ENCODE measurements around the gene TXLNB.
A peak's percentile ranks its signal among the peaks of the same experiment; 100 is the strongest.

Gene TXLNB

GRCh38 chr6:139265512-139266190 is 26.1 kb downstream of the TXLNB start:
- TF ChIP-seq CTCF (IDR thresholded peaks at IDR 0.05; ENCODE audit: extremely low read depth, insufficient read depth, missing control alignments), result no peak
- DNase-seq (ENCODE audit: low spot score), result no peak
- in situ Hi-C loops (cut with MboI; ENCODE audit: low pct_unique_long_range_greater_than_20kb, low sequenced_read_pairs, unreplicated experiment), result no loop called here

GRCh38 chr6:139262519-139263300 is 29.1 kb downstream of the TXLNB start:
- peak; percentile 65 for DNase-seq (ENCODE audit: low spot score)
- TF ChIP-seq CTCF (IDR thresholded peaks at IDR 0.05; ENCODE audit: extremely low read depth, insufficient read depth, missing control alignments), result no peak
- in situ Hi-C loops (cut with MboI; ENCODE audit: low pct_unique_long_range_greater_than_20kb, low sequenced_read_pairs, unreplicated experiment), result no loop called here

DNA sequence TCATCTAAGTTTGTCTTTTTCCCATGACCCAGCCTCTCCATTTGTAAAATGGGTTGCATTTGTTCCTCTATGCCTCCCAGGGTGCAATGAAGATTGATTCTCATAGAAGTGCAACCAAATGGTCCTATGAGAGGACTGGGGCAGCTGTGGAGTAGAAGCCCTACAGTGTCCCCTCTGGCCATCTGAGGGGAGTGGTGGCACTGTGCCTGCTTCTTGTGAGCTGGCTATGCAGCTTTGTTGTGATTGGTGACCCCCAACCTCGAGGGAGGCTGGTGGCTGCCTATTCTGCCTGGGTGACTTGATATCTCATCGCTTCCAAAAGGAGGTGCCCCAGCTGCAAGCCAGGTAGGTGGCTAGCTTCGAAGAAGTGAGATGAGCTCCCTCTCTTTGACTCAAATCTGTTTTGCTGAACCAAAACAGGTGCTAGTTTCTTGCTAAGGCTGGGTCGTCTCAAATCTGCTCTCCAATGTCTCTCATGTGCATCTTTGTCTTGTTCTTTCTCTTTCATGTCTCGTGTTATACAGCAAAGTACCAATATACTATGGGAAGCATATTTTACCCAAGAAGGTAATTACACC is 33.9 kb downstream of the TXLNB start:
- DNase-seq (ENCODE audit: low spot score), result no peak
- no peak for TF ChIP-seq CTCF (IDR thresholded peaks at IDR 0.05; ENCODE audit: extremely low read depth, insufficient read depth, missing control alignments)
- in situ Hi-C loops (cut with MboI; ENCODE audit: low pct_unique_long_range_greater_than_20kb, low sequenced_read_pairs, unreplicated experiment), result no loop called here

DNA sequence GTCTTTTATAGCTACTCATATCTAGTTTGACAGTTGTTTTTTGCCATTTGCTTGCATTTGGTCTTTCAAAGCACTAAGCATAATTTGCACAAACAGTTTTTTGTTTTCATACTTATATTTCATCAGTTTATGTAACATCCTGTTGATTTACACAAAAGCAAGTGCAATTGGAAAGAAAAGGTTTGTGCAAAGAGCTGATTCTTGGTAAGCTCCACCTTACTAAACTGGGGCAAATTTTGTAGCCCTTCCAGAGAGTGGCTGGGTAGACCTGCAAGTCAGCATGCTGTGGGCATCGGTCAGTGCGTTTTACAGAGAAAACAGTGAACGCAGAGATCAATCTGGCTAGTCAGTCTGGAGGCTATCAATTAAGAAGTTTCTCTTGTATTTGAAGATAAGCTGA is 34.5 kb downstream of the TXLNB start:
- no peak for DNase-seq (ENCODE audit: low spot score)
- in situ Hi-C loops (cut with MboI; ENCODE audit: low pct_unique_long_range_greater_than_20kb, low sequenced_read_pairs, unreplicated experiment), result no loop called here
- TF ChIP-seq CTCF (IDR thresholded peaks at IDR 0.05; ENCODE audit: extremely low read depth, insufficient read depth, missing control alignments), result no peak

DNA sequence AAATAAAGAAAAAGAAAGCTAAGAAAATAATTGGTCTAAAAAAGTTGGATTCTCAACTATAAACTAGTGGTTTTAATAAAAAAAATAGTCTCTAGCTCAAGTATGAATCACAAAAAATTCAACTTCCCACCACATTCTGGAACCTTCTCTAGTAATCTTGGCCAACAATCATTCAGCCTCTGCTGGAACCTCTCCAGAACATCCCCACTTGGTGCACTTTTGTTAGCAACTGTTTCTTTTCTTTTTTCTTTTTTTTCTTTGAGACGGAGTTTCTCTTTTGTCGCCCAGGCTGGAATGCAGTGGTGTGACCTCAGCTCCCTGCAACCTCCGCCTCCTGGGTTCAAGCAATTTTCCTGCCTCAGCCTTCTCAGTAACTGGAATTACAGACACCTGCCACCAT is 35.7 kb downstream of the TXLNB start:
- in situ Hi-C loops (cut with MboI; ENCODE audit: low pct_unique_long_range_greater_than_20kb, low sequenced_read_pairs, unreplicated experiment), result no loop called here
- TF ChIP-seq CTCF (IDR thresholded peaks at IDR 0.05; ENCODE audit: extremely low read depth, insufficient read depth, missing control alignments), result no peak
- DNase-seq (ENCODE audit: low spot score), result no peak

GRCh38 chr6:139254196-139254595 is 37.6 kb downstream of the TXLNB start:
- in situ Hi-C loops (cut with MboI; ENCODE audit: low pct_unique_long_range_greater_than_20kb, low sequenced_read_pairs, unreplicated experiment), result no loop called here
- no peak for DNase-seq (ENCODE audit: low spot score)
- no peak for TF ChIP-seq CTCF (IDR thresholded peaks at IDR 0.05; ENCODE audit: extremely low read depth, insufficient read depth, missing control alignments)
